NCI-H69 (cell line): ENCODE results near the gene ATP1A2.
"Not testable (repeated sequence)": the region's sequence is repeated elsewhere in the genome, so short reads cannot be mapped to it uniquely, and the experiment has no call there.

Experiments
- DNase-seq: peaks from one replicate; lab custom pipeline; 2025; lab: John Stamatoyannopoulos, UW

ATP1A2 gene

GRCh38 chr1:160101037-160101716 lies 14.4 kb upstream of the ATP1A2 start:
- peak; percentile 91 for DNase-seq

DNA sequence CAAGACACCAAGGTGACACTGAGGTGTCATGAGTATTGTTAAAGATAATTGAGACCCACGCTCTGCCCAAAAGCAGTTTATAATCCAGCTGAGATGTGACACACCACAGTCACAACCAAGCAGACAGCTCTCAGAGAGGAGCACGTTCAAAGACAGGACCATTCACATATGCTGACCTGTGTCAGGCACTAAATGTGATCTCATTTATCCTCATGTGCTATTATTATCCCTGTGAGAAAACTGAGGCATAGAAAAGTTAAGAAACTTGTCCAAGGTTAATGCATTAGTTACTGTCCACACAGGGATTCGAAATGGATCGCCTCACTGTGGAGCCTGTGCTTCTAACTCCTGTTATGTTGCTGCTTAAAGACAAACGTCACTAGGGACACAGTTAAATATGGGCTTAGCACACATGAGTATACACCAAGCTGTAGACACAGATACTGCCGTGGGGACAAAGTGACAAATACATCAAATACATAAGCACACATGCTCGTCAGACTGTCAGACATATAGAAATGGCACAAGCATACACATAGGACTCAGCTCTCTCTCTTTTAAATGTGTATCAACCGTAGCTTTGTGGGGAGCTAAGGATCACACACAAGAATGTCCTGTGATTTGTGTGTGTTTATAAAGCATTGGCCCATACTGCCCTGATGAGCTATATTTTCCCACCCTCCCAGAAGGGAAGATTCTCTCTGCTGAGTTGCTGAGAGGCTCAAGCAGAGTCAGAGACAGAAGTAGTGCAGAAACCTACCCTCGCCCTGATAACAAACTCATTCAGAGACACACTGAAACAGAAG lies 13.6 kb upstream of the ATP1A2 start:
- DNase-seq: peak; percentile 23

DNA sequence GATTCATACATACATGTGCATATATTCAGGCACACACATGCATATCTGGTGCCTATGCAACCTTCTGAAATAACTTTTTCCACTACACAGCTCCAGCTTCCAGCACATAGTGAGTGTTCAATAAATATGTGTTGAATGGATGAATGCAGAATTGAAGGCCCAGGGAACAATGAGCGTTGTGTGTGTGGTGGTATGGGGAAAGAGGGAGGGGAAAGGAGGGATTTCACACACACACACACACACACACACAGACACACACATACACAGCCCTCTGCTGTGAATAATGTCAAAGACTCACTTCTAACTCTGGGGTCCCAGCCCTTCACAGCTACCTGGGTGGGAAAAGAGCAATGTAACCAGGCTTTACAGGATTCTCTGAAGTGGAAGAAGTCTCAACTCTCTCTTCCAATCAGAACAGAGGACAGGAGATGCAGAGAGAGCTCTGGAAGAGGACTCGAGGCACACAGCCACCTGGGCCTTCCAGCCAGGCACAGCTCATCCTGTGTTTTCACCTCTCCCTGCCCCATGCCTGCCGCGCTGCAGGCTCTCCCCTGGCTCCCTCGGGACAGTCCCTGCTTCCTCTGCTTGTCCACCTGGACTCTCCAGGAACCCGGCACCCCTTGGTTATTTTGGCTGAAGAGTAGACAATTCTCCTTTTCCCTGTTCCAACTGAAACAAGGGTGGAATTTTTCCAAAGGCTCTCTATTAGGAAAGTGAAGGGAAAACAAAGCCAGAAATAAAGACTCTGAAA lies 11.7 kb upstream of the ATP1A2 start:
- peak; percentile 78 for DNase-seq

- peak; percentile 46 for DNase-seq
These were observed 11.1 kb upstream of the ATP1A2 start for GRCh38 chr1:160104486-160104885.

GRCh38 chr1:160105155-160105554 lies 10.4 kb upstream of the ATP1A2 start:
- DNase-seq: no peak

GRCh38 chr1:160107512-160107911 lies 8.0 kb upstream of the ATP1A2 start:
- no peak for DNase-seq

- peak; percentile 91 for DNase-seq
These were observed 6.5 kb upstream of the ATP1A2 start for GRCh38 chr1:160108888-160109662.

GRCh38 chr1:160109686-160110085 lies 5.9 kb upstream of the ATP1A2 start:
- DNase-seq: no peak

DNA sequence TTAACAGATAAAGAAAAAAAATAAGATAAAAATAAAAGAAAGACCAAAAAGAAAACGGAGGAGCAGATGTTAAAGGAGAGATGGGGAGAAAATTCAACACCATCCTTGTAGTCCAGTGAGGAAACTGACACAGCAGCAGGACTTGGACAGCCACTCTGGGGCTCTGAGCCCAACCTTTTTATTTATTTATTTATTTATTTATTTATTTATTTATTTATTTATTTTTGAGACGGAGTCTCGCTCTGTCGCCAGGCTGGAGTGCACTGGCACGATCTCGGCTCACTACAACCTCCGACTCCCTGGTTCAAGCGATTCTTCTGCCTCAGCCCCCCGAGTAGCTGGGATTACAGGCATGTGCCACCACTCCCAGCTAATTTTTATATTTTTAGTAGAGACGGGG lies 4.1 kb upstream of the ATP1A2 start:
- DNase-seq: not testable (repeated sequence)

GRCh38 chr1:160112357-160112756 lies 3.2 kb upstream of the ATP1A2 start:
- no peak for DNase-seq

DNA sequence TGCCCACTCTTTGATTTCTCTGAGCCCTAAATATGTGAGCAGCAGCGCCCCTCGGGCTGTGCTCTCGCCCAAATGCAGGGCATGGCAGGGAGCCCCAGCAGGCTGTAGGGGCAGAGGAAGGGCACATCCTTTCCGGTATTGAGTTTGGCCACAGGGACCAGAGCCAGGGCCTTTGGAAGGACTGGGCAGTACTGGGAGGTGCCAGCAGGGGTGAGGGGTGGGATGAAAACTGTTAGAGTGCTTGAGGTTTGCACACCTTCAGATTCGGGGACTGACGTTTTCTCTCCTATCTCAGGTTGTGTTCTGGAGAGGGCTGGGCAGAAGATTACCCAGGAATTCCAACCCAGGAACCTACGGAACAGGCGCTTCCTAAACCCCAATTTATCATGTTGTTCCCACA lies 2.2 kb upstream of the ATP1A2 start:
- DNase-seq: no peak

- DNase-seq: no peak
These were observed 1.5 kb upstream of the ATP1A2 start for GRCh38 chr1:160114085-160114484.

GRCh38 chr1:160116283-160117147 lies 956 bp downstream of the ATP1A2 start:
- peak; percentile 26 for DNase-seq

GRCh38 chr1:160117300-160117699 lies 1.7 kb downstream of the ATP1A2 start:
- DNase-seq: no peak

DNA sequence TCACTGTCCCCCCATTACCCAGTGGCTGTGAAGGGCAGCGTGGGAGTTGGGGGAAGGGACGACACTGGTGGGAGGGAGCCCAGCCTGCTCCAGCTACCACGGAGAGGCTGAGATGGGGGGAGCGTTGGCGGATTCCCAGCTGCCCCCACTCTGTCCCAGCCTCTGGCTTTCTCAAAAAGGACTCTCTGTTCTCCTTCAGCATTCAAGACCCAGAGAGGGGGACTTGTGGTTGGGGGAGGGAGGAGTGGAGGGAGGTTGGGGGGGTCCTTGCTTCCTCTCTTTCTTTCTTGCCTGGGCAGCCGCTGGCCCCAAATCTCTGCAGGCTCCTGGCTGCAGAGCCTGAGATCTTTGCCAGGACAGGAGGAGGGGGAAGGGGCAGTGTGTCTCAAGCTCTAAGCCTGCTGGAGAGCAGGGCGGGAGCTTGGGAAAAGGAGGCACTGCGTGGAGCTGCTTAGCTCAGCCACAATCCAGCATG lies 2.2 kb downstream of the ATP1A2 start:
- DNase-seq: no peak

DNA sequence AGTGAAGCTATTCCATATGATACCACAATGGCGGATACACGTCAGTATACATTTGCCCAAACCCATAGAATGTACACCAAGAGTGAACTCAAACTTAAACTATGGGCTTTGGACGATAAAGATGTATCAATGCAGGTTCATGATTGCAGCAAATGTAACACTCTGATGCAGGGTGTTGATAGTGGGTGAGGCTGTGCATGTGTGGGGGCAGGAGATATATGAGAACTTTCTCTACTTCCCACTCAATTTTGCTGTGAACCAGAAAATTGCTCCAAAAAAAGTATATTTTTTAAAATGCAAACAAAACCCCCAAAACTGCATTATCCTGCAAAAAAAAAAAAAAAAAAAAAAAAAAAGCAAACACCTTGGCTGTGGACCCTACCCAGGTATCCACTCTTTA lies 3.4 kb downstream of the ATP1A2 start:
- DNase-seq: no peak

GRCh38 chr1:160120797-160121196 lies 5.2 kb downstream of the ATP1A2 start:
- DNase-seq: no peak

DNA sequence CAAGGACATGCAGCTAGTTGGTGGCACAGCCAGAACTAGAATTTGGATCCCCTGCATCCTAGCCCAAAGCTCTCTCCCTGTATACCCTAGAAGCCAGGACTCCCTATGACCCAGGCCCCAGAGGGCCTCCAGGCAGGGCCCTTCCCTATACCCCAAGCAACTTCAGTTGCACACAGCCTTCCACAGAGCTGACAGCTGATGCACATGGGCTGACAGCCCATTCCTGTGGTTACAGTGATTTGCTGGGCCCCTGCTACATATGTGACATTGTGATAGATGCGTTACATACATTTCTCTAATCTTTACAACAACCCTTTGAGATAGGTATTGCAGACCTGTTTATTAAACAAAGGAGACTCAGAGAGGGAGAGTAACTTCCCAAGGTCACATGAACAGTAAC lies 5.8 kb downstream of the ATP1A2 start:
- no peak for DNase-seq

GRCh38 chr1:160122978-160123495 lies 7.5 kb downstream of the ATP1A2 start:
- no peak for DNase-seq

GRCh38 chr1:160123726-160124125 lies 8.2 kb downstream of the ATP1A2 start:
- no peak for DNase-seq
